COR-L47 (cell line): Measurements from ENCODE around the gene SARNP.

ENCODE experiments used
- DNase-seq: peaks from one replicate; lab custom pipeline; 2025; lab: John Stamatoyannopoulos, UW

Gene SARNP

DNA sequence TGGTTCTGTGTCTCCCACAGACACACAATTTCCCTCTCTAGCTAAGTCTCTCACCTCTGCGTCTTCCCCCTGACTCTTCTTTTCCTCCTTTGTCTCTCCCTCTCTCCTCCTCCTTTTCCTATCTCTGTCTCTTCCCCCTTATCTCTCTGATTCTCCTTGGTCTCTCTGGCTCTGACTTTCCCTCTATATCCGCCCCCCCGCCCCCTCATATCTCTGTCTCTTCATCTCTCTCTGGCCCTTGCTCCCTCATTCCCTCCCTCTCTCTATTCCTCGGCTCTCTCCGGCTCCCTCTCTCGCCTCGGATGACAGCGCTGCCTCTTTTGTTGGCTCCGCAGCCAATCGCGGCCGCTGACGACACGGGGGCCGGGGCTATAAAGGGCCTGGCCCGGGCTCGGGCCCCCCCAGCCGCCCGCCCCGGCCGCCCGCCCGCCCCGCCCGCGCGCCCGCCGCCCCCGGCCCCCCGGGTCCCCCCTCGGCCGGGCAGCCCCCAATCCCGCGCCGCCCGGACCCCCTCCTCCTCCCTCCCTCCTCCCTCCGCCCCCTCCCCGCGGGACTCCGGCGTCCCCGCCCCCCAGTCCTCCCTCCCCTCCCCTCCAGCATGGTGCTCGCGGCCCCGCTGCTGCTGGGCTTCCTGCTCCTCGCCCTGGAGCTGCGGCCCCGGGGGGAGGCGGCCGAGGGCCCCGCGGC is 74.7 kb downstream of the SARNP start, which contains the start of gene GDF11:
Gene GDF11 (plus strand): TSS at position 404 of the 687 bp plus-strand sequence. CDS start 195 bp downstream, at position 599.
- DNase-seq = peak; percentile 79

- DNase-seq = no peak
Measured at GRCh38 chr12:55741931-55742680, 75.4 kb downstream of the SARNP start.

DNA sequence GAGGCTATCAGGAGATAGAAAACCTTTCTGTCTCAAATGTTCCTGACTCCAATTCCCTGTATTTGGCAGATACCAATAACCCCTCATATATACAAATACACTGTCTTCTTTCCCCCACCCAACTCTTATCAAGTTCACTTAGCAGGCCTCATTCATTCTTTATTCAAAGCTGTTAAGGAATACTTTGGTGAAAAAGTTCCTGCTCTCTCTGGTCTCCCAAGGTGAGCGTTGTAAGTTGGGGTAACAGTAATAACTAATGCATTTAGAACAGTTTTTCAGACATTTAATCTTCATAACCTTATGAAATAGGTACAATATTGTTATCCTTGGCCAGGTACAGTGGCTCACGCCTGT is 78.5 kb downstream of the SARNP start:
- no peak for DNase-seq

DNA sequence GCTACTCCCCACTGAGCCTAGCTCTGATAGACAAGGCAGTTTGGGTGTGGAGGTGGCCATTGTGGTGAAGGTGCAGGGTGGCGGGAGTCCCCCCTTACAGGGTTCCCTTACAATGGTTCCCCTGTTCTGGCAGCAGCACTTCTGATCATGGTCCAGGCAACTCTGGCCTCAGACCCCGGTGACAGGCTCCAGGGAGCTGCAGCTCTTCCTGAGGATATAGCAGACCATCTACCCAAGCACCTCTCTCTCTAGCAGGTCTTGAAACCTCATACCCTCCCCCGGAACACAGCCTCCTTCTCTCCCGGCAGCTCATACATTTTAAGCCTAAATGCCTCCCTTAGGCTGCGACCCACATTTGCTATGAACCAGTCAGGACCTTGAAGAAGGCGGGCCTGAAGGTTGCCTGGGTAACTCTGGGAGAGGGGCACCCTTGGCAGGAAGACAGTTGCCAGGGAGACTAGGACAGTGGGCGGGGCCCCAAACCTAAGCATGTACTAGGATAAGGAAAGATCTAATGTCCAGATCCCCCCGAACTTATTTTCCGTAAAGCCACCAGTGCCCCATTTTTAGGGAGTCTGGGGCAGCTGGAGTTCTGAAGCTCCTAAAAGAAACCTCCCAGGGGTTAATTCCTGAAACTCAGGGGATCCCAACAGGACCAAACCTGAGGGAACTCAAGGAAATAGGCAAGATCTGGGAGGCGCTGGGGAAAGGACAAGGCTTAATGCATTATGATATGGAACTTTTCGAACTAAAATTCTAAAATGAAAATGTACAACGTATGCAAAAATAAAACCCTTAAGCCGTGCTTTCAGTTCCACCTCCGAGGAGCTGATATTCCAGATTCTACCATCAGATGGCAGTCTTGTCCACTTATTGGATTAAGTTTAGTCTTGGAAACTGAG is 79.2 kb downstream of the SARNP start:
- peak; percentile 84 for DNase-seq

DNA sequence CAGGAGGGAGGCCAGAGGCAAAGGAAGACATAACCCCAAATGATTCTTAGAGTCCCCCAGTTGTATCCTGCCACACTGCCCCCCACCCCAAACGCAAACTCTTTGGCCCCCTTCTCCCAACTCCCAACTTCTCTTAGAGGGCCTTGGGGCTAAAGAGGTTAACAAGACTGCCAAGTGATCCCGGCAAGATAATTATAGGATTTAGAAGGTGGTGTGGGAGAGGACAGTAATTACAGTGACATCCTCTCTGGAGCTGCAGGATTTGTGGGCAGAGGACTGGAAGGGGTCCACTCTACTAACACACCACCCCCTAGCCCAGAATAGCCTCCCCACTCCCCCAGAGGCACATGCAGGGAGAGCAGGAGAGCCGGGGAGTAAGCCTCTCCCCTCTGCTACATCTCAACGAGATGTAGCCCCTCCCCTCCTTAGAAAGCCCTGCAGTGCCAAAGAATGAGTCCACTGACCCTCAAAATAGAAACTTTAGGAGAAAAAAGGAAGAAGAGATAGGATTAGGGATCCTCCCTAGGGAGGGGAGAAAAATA is 79.9 kb downstream of the SARNP start:
- DNase-seq = no peak

GRCh38 chr12:55736780-55737580 is 80.5 kb downstream of the SARNP start:
- DNase-seq = peak; percentile 61

- DNase-seq = no peak
Measured at GRCh38 chr12:55736076-55736475, 81.4 kb downstream of the SARNP start.

GRCh38 chr12:55734595-55734994 is 82.9 kb downstream of the SARNP start:
- DNase-seq = no peak

DNA sequence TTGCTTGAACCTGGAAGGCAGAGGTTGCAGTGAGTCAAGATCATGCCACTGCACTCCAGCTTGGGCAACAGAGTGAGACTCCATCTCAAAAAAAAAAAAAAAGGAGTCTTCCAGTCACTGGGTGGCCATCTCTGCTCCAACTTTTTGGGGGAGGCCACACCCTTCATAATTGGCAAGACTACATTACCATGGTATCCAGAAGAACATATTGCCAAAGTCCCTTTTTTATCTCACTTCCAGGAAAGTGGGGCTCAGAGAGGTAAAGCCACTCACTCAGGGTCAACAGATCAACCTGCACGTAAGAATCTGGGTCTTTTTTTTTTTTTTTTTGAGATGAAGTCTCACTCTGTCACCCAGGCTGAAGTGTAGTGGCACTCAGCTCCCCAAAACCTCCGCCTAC is 83.7 kb downstream of the SARNP start:
- DNase-seq = no peak

- DNase-seq = no peak
Measured at GRCh38 chr12:55733021-55733555, 84.4 kb downstream of the SARNP start.

GRCh38 chr12:55732288-55732687 is 85.2 kb downstream of the SARNP start:
- DNase-seq = no peak

GRCh38 chr12:55729819-55730818 is 87.4 kb downstream of the SARNP start:
- peak; percentile 36 for DNase-seq

GRCh38 chr12:55728939-55729818 is 88.3 kb downstream of the SARNP start, which contains the start of gene CD63:
CD63 (minus strand) TSS chr12:55729009; CDS start chr12:55728341, 668 bp downstream.
- peak; percentile 81 for DNase-seq

DNA sequence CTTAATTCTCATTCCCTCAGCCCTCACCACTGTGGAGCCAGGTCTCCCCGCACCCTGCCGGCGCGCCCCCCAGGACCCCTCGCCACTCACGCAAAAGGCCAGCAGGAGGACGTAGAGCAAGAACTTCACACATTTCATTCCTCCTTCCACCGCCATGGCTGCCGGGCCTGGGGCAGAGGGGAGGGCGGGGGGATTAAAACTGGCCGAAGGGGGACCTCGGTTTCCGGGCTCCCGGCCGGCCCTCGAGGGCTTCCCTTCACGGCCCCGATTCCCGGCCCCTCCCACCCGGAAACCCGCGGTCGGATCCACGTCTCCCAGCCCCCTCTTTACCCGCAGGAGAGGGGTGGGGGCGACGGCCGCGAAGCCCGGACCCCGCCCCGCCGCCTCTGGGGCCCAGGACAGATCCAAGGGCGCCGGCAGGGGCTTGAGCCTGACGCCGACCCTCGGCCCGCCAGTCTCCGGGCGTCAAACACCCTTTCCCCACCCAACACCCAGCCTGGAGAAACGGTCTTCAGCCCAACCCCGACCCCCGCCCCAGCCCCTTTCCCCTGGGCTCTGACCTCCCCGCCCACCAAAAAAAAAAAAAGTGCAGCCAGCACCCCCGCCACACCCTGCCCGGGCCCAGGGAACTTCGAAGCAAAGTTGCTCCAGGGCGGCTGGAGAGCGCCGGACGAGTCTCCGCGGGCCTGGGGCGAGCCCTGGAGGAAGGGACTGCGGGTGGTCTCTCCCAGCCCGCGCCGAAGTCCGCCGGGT is 89.2 kb downstream of the SARNP start:
- peak; percentile 27 for DNase-seq

- DNase-seq = peak; percentile 17
Measured at GRCh38 chr12:55727643-55728185, 89.8 kb downstream of the SARNP start.

DNA sequence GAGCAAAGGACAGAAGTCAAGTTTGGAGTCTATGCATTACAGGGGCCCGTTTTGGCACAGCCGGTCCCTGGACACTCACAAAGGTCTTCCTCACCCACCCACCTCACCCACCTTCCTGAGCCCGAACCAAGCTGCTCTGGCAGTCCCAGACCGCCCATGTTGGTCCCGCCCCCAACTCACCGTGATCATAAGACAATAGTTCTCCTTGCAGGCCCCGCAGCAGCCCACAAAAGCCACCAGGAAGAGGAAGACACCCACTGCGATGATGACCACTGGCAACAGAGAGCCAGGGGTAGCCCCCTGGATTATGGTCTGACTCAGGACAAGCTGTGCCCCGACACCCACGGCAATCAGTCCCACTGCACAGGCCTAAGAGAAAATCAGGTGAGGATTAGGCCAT is 90.6 kb downstream of the SARNP start:
- no peak for DNase-seq

DNA sequence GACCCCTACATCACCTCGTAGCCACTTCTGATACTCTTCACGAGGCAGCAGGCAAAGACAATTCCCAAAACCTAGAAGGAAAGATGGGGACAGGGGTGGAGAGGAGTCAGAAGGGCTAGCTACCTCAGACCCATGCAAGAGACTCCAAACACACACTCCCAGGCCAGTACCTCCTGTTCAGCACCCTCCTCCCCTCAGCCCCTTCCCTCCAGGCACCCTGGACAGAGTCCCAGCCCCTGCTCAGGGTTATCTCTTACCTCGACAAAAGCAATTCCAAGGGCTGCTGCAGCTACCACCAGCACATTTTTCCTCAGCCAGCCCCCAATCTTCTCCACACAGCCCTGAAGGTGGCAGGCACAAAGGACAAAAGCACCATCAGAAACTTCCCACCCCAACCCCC is 92.0 kb downstream of the SARNP start:
- no peak for DNase-seq

DNA sequence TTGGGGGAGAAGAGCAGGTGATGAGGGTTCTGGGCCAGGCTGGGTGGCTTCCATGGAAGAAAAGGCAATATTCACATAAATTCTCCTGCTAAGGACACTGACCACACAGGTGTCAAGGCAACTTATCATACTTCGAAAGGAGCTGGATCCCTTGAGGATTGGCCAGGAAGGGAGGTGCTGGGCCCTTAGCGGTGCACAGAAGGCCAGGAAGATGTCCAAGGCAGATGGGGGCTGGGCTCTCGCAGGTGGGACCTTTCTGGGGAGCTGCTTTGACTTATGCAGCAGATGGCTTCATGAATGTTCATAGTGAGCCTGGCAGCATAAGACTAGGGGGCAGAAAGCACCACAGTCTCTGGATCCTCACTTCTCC is 92.6 kb downstream of the SARNP start:
- DNase-seq = no peak
